Ovary (tissue), 10 donors: Measurements from ENCODE around the gene DNM1L. TPM values are rescaled to one million over a fixed set of nuclear protein-coding genes. Genes with fewer than 3 reads are reported as not detected.

Experiments
- DNase-seq, 5 donors: peaks; one replicate each; pipeline ENCODE4 v3.0.0-alpha.2; 2019 to 2020
- H3K27ac ChIP-seq, 2 donors: fragments of 200-600 bp; one replicate each; pipeline versions ENCODE4 v1.5.1 to v1.8.0; 2019 to 2022
- H3K27me3 ChIP-seq: fragments of 200-600 bp; one replicate; pipeline ENCODE4 v1.8.0; 2022
- H3K36me3 ChIP-seq: fragments of 200-600 bp; sonication (generic); one replicate; pipeline ENCODE4 v1.5.1; 2019
- H3K4me1 ChIP-seq: one replicate; pipeline ENCODE4 v1.8.1; 2013; ENCODE audit warnings: mild to moderate bottlenecking, moderate library complexity; ENCODE audit not compliant: insufficient read depth
- H3K4me3 ChIP-seq: fragments of 200-600 bp; sonication (generic); one replicate; pipeline ENCODE4 v1.5.1; 2017
- H3K9me3 ChIP-seq, 2 donors: fragments of 200-600 bp in 1 of 2; sonication (generic) in 1 of 2; one replicate each; pipeline versions ENCODE4 v1.5.1 to v1.8.1; 2013 to 2019; ENCODE audit warnings: mild to moderate bottlenecking in 1 of 2, moderate library complexity in 1 of 2
- CTCF ChIP-seq, 3 donors: fragments of 450-650 bp in 2 of 3; fragments of 200-600 bp in 1 of 3; IDR thresholded peaks; one replicate each; pipeline versions ENCODE4 v1.5.1 to v1.8.0; 2016 to 2022; ENCODE audit warnings: antibody characterized with exemption in 3 of 3, mild to moderate bottlenecking in 1 of 3
- EP300 ChIP-seq: sonication (generic); formaldehyde crosslinking; IDR thresholded peaks from one replicate; pipeline ENCODE4 v1.6.1; 2017; ENCODE audit warnings: antibody characterized with exemption
- POLR2A ChIP-seq: fragments of 450-650 bp; IDR thresholded peaks from one replicate; pipeline ENCODE4 v1.6.1; 2017; ENCODE audit warnings: antibody characterized with exemption, mild to moderate bottlenecking, moderate library complexity
- WGBS, 3 donors: extraction: QIAGEN DNeasy Blood & Tissue Kit in 1 of 3; methylation state at CpG; one replicate each; pipeline versions ENCODE4 v1.1.5 to v1.1.7; 2013 to 2017; 5-methylcytosine and 5-hydroxymethylcytosine counted together
- intact Hi-C, 4 donors: fragments of 100-400 bp; cut with DNase I; formaldehyde crosslinking; loops; one replicate each; pipeline versions ENCODE4 v1.11.0 to v1.15.1; 2022 to 2023
- long read RNA-seq, 3 donors: library from polyadenylated mRNA in 2 of 3; unstranded in 2 of 3; transcript quantifications; one replicate each; pipeline ENCODE4 v2.0.0 and lab custom pipeline, GENCODE V29; 2021 to 2026
- polyA plus RNA-seq, 2 donors: library from polyadenylated mRNA; stranded (reverse); fragments of 200-250 nt in 1 of 2; fragments of 350-450 nt in 1 of 2; fragmentation: Illumina TruSeq in 1 of 2; extraction: RNeasy Lipid Tissue Mini Kit (QIAGEN cat#74804) in 1 of 2; gene quantifications; one replicate each; pipeline ENCODE4 v1.2.3, GENCODE V29; 2013 to 2014
- total RNA-seq, 7 donors: library from RNA; depleted of rRNA in 2 of 7; stranded (reverse); fragments of >200 nt in 2 of 7; fragmentation: NEBNext Ultra II Directional in 3 of 7; extraction: Animal tissue kit (Norgen Biotek cat#: 25700) in 3 of 7; gene quantifications; one replicate each; pipeline versions ENCODE4 v1.1.0 to v1.2.4, GENCODE V29; 2016 to 2023
- donor health status: DM: no; HTN: no; CAD: no; lungs with moderate emphysema.
- donor health status: DM: no; HTN: no; CAD: no.
- donor health status: Bipolar disorder and iron deficiency.
- donor health status: DM: yes; HTN: yes; CAD: no.
- donor health status: DM: no; HTN: no; CAD: no.
- donor health status: DM: yes; HTN: yes; CAD: no.

DNM1L gene
- total RNA-seq (10 to 100 TPM; 46.7 to 77.5 (median 48.5) TPM), polyA plus RNA-seq (10 to 100 TPM; 19.4 to 36.4 TPM)
- long read RNA-seq, donor 1, full-length matches to known transcripts, result 23 of 41 reads
- long read RNA-seq, donor 1, partial matches to known transcripts, result 11 of 41 reads
- long read RNA-seq, donor 1, other reads (novel, unspliced or antisense), result 7 of 41 reads
- long read RNA-seq, donor 2, full-length matches to known transcripts, result 19 of 123 reads
- long read RNA-seq, donor 2, partial matches to known transcripts, result 104 of 123 reads
- long read RNA-seq, donor 2, other reads (novel, unspliced or antisense), result 0 of 123 reads
- long read RNA-seq, donor 3, full-length matches to known transcripts, result 31 of 44 reads
- long read RNA-seq, donor 3, partial matches to known transcripts, result 7 of 44 reads
- long read RNA-seq, donor 3, other reads (novel, unspliced or antisense), result 6 of 44 reads

GRCh38 chr12:32679091-32679919, at the start of gene DNM1L:
TSS of gene DNM1L (plus strand) at chr12:32679301. CDS start at chr12:32679364, 63 bp downstream.
- H3K27me3 ChIP-seq, result no peaks in the 10 kb centered on the region
- DNase-seq, result peak; percentile 93 to 94 (median 94)
- TF ChIP-seq POLR2A, result peak; percentile 66
- peak in 2 of 3 donors; percentile 25 to 45 for TF ChIP-seq CTCF (IDR thresholded peaks at IDR 0.05)
- TF ChIP-seq EP300, result no peak
- peak within 1 kb of the TSS; percentile 99 for H3K4me3 ChIP-seq
- no peaks in the 10 kb centered on the region for H3K36me3 ChIP-seq
- WGBS, 3 donors, result 0 to 1% (median 0%) methylated on average over 66 to 76 of the region's 76 CpGs
- H3K27ac ChIP-seq, result peak within 1 kb of the TSS; percentile 76 to 90
- intact Hi-C loops, result loop anchor here in 3 of 4 donors (10.0 kb wide), 2 partner anchors 315 to 1025 kb away; partner anchors contain the start of gene ETFBKMT (in 2 of the 3)
- H3K9me3 ChIP-seq, result no peaks in the 10 kb centered on the region
- H3K4me1 ChIP-seq, result no peaks in the 10 kb centered on the region

- H3K4me1 ChIP-seq, result no peaks in the 10 kb centered on the region
- H3K4me3 ChIP-seq, result no peak overlapping the region
- H3K27me3 ChIP-seq, result no peaks in the 10 kb centered on the region
- DNase-seq, result no peak
- H3K36me3 ChIP-seq, result no peaks in the 10 kb centered on the region
- intact Hi-C loops, result no loop called here
- WGBS, 3 donors, result 86 to 94% (median 89%) methylated on average over 6 of the region's 6 CpGs
- no peak overlapping the region for H3K27ac ChIP-seq
- H3K9me3 ChIP-seq, result no peaks in the 10 kb centered on the region
- no peak for TF ChIP-seq POLR2A
- TF ChIP-seq CTCF (IDR thresholded peaks at IDR 0.05), result no peak
- no peak for TF ChIP-seq EP300
Measured at GRCh38 chr12:32641287-32641901, 37.7 kb upstream of the DNM1L start.

- Histone ChIP-seq H3K4me3 (no peak overlapping the region), H3K27me3 (no peaks in the 10 kb centered on the region), H3K27ac (no peak overlapping the region), H3K4me1 (no peaks in the 10 kb centered on the region), H3K36me3 (no peaks in the 10 kb centered on the region), H3K9me3 (no peaks in the 10 kb centered on the region)
- no peak for TF ChIP-seq EP300
- no peak for TF ChIP-seq POLR2A
- no peak for TF ChIP-seq CTCF (IDR thresholded peaks at IDR 0.05)
- intact Hi-C loops, result no loop called here
- WGBS, 3 donors, result 17 to 35% (median 19%) methylated on average over 2 of the region's 2 CpGs
- DNase-seq, result no peak
Measured at GRCh38 chr12:32644431-32644830, 34.7 kb upstream of the DNM1L start.

GRCh38 chr12:32647275-32647674, 31.8 kb upstream of the DNM1L start:
- H3K36me3 ChIP-seq, result no peaks in the 10 kb centered on the region
- intact Hi-C loops, result no loop called here
- H3K4me1 ChIP-seq, result no peaks in the 10 kb centered on the region
- no peak for TF ChIP-seq CTCF (IDR thresholded peaks at IDR 0.05)
- TF ChIP-seq POLR2A, result no peak
- no peak for TF ChIP-seq EP300
- no peak overlapping the region for H3K27ac ChIP-seq
- H3K9me3 ChIP-seq, result no peaks in the 10 kb centered on the region
- no peak overlapping the region for H3K4me3 ChIP-seq
- DNase-seq, result no peak
- H3K27me3 ChIP-seq, result no peaks in the 10 kb centered on the region
- 76 to 78% (median 78%) methylated on average over 3 of the region's 3 CpGs for WGBS, 3 donors
